SK-N-SH (cell line): ENCODE measurements around the gene NF2. TPM values are rescaled to one million over a fixed set of nuclear protein-coding genes. Genes with fewer than 3 reads are reported as not detected.

Experiments
- CTCF ChIA-PET: fragments of 300-600, 350-600 bp; formaldehyde crosslinking; extraction: SDS; loops from one replicate; lab custom pipeline; 2021; lab: Yijun Ruan, JAX
- POLR2A ChIA-PET: fragments of 350-600 bp; sonication (Branson Sonifier 250); formaldehyde crosslinking; extraction: SDS; loops from one replicate; lab custom pipeline; 2020; ENCODE audit warnings: antibody characterized with exemption, inconsistent platforms; lab: Yijun Ruan, JAX
- DNase-seq: peaks from one replicate; pipeline ENCODE4 v3.0.0; 2012
- H2AFZ ChIP-seq: fragments of 200-600 bp; sonication (generic); 2 replicates; pipeline ENCODE4 v1.8.1; 2016; ENCODE audit warnings: antibody characterized with exemption, mild to moderate bottlenecking, low read depth
- H3F3A ChIP-seq: fragments of 200-600 bp; sonication (generic); replicated peaks from 2 replicates; pipeline ENCODE3; 2016; ENCODE audit warnings: antibody characterized with exemption, mild to moderate bottlenecking; ENCODE audit not compliant: insufficient read depth
- H3K27ac ChIP-seq, 2 experiments: fragments of 200-500 bp in 1 of 2; fragments of 200-600 bp in 1 of 2; sonication (Bioruptor generic) in 1 of 2; sonication (generic), shearing (Covaris generic) in 1 of 2; 2 replicates each; pipeline versions ENCODE4 v1.5.1 to v1.6.1; 2014 to 2016; ENCODE audit warnings: low read depth in 2 of 2, inconsistent platforms in 1 of 2, low read length in 1 of 2, mild to moderate bottlenecking in 1 of 2, mixed read lengths in 1 of 2
- H3K27me3 ChIP-seq: fragments of 200-600 bp; sonication (generic), shearing (Covaris generic); 2 replicates; pipeline ENCODE4 v1.6.1; 2016; ENCODE audit warnings: mixed run types; ENCODE audit not compliant: insufficient read depth
- H3K36me3 ChIP-seq, 2 experiments: fragments of 200-500 bp in 1 of 2; fragments of 200-600 bp in 1 of 2; sonication (Bioruptor generic) in 1 of 2; sonication (generic) in 1 of 2; replicated peaks in 1 of 2; 2 replicates each; pipeline versions ENCODE3 to v1.5.1; 2014 to 2016; ENCODE audit warnings: low read length in 1 of 2, mild to moderate bottlenecking in 1 of 2; ENCODE audit not compliant: insufficient read depth in 2 of 2, control insufficient read depth in 1 of 2
- H3K4me1 ChIP-seq, 2 experiments: fragments of 200-500 bp in 1 of 2; fragments of 200-600 bp in 1 of 2; sonication (Bioruptor generic) in 1 of 2; sonication (generic), shearing (Covaris generic) in 1 of 2; 2 replicates each; pipeline versions ENCODE4 v1.5.1 to v1.6.1; 2014 to 2016; ENCODE audit warnings: low read depth in 1 of 2, low read length in 1 of 2, mixed run types in 1 of 2; ENCODE audit not compliant: insufficient read depth in 2 of 2, control insufficient read depth in 1 of 2
- H3K4me2 ChIP-seq: fragments of 200-600 bp; sonication (generic), shearing (Covaris generic); 2 replicates; pipeline ENCODE4 v1.6.1; 2017; ENCODE audit warnings: mixed run types
- H3K4me3 ChIP-seq, 2 experiments: fragments of 200-500 bp in 1 of 2; fragments of 200-600 bp in 1 of 2; sonication (Bioruptor generic) in 1 of 2; sonication (generic), shearing (Covaris generic) in 1 of 2; 2 replicates each; pipeline versions ENCODE4 v1.5.1 to v1.8.1; 2014 to 2016; ENCODE audit warnings: low read depth in 2 of 2, inconsistent platforms in 1 of 2, low read length in 1 of 2, mild to moderate bottlenecking in 1 of 2, mixed read lengths in 1 of 2, moderate library complexity in 1 of 2
- H3K79me2 ChIP-seq: fragments of 200-600 bp; sonication (generic); 2 replicates; pipeline ENCODE4 v1.8.1; 2017; ENCODE audit warnings: mild to moderate bottlenecking; ENCODE audit not compliant: insufficient read depth
- H3K9ac ChIP-seq: fragments of 200-600 bp; sonication (generic); 2 replicates; pipeline ENCODE4 v1.6.1; 2017; ENCODE audit warnings: mixed run types
- H3K9me2 ChIP-seq: fragments of 200-600 bp; sonication (generic); 2 replicates; pipeline ENCODE4 v1.6.1; 2017; ENCODE audit warnings: mixed run types
- H3K9me3 ChIP-seq: fragments of 200-600 bp; sonication (generic); 2 replicates; pipeline ENCODE4 v1.6.1; 2017; ENCODE audit warnings: mixed run types, mild to moderate bottlenecking, moderate library complexity
- H4K20me1 ChIP-seq: fragments of 200-600 bp; sonication (generic); 2 replicates; pipeline ENCODE4 v1.6.1; 2017; ENCODE audit warnings: mild to moderate bottlenecking, mixed run types; ENCODE audit not compliant: insufficient read depth
- CHD2 ChIP-seq: fragments of 150-350 bp; IDR thresholded peaks from 2 replicates; pipeline ENCODE4 v1.6.1; 2018; ENCODE audit warnings: low read length; ENCODE audit not compliant: partially characterized antibody
- EP300 ChIP-seq, 2 experiments: IDR thresholded peaks; 2 replicates each; pipeline versions ENCODE4 v1.4.0 to v1.6.1; 2012; ENCODE audit warnings: borderline replicate concordance in 1 of 2, low read depth in 1 of 2, low read length in 1 of 2
- FOXJ3 ChIP-seq: sonication (generic); formaldehyde crosslinking; IDR thresholded peaks from 2 replicates; pipeline ENCODE4 v1.5.1; 2020; ENCODE audit warnings: mild to moderate bottlenecking, missing genetic modification reagents
- FOXM1 ChIP-seq: IDR thresholded peaks from 2 replicates; pipeline ENCODE4 v1.4.0; 2012; ENCODE audit warnings: low read depth, mild to moderate bottlenecking
- GATA2 ChIP-seq: sonication (generic); formaldehyde crosslinking; IDR thresholded peaks from 2 replicates; pipeline ENCODE4 v1.5.0; 2020; ENCODE audit warnings: mild to moderate bottlenecking, missing genetic modification reagents
- MXI1 ChIP-seq: IDR thresholded peaks from 2 replicates; pipeline ENCODE4 v1.6.1; 2012; ENCODE audit warnings: mild to moderate bottlenecking, low read depth, low read length, improper control_type of control experiment
- NFIC ChIP-seq: IDR thresholded peaks from 2 replicates; pipeline ENCODE4 v1.4.0; 2012; ENCODE audit warnings: borderline replicate concordance
- POLR2AphosphoS5 ChIP-seq: IDR thresholded peaks from 2 replicates; pipeline ENCODE4 v1.6.1; 2012; ENCODE audit warnings: low read depth, low read length
- RAD21 ChIP-seq: IDR thresholded peaks from 2 replicates; pipeline ENCODE4 v1.6.1; 2012; ENCODE audit warnings: mild to moderate bottlenecking, low read length
- RCOR1 ChIP-seq: fragments of 150-350 bp; IDR thresholded peaks from 2 replicates; pipeline ENCODE4 v1.6.1; 2017; ENCODE audit warnings: antibody characterized with exemption, low read length
- REST ChIP-seq: IDR thresholded peaks from 2 replicates; pipeline ENCODE4 v1.6.1; 2012; ENCODE audit warnings: mild to moderate bottlenecking, low read depth, low read length, moderate library complexity
- RFX5 ChIP-seq: IDR thresholded peaks from 2 replicates; pipeline ENCODE4 v1.6.1; 2012; ENCODE audit warnings: mild to moderate bottlenecking, improper control_type of control experiment, low read length
- TCF12 ChIP-seq: IDR thresholded peaks from 2 replicates; pipeline ENCODE4 v1.4.0; 2012
- YY1 ChIP-seq: IDR thresholded peaks from 2 replicates; pipeline ENCODE4 v1.4.0; 2012; ENCODE audit warnings: low read depth, mild to moderate bottlenecking
- WGBS: methylation state at CpG from one replicate; pipeline ENCODE4 v1.1.6; 2017; ENCODE audit warnings: low lambda C conversion rate; 5-methylcytosine and 5-hydroxymethylcytosine counted together
- polyA plus RNA-seq, 3 experiments: library from polyadenylated mRNA; depleted of rRNA; stranded (reverse); fragments of >200 nt; gene quantifications; 2 replicates each; pipeline ENCODE4 v1.2.3, GENCODE V29; 2012
- TF ChIP-seq, protein P1 (sequence below): IDR thresholded peaks from 2 replicates; pipeline ENCODE4; 2012

NF2 gene
- polyA plus RNA-seq, 1 of the 3 experiments (the other 2 are of a cell fraction), result 44.1 TPM

- 81% methylated on average over 10 of the region's 15 CpGs for WGBS
- Histone ChIP-seq H3K4me1 (peaks cover 0 to 82% of the 10 kb centered on the region in 2 experiments; a peak in 1 of 4 replicates), H3K27ac (peak overlapping the region in 1 of 2 experiments; percentile 97; a peak in 2 of 4 replicates), H3K36me3 (no peaks in the 10 kb centered on the region), H3K9me3 (no peaks in the 10 kb centered on the region), H2AFZ (no peak overlapping the region), H3K79me2 (no peaks in the 10 kb centered on the region), H4K20me1 (no peaks in the 10 kb centered on the region), H3K4me2 (no peak overlapping the region), H3K9me2 (no peaks in the 10 kb centered on the region), H3K27me3 (no peaks in the 10 kb centered on the region), H3K9ac (no peak overlapping the region), H3K4me3 (no peak overlapping the region), H3F3A (no peaks in the 10 kb centered on the region)
- CTCF ChIA-PET, result interaction anchor here (1.0 to 2.8 kb wide), 5 partner anchors 9 to 23 kb away, joined by 3 to 13 read pairs (median 9); no protein-coding TSS in a partner anchor
- DNase-seq, result no peak
- POLR2A ChIA-PET, result interaction anchor here (1.0 to 1.2 kb wide), 2 partner anchors 9 to 12 kb away, joined by 3 to 4 read pairs; no protein-coding TSS in a partner anchor
- TF ChIP-seq, protein P1, sequence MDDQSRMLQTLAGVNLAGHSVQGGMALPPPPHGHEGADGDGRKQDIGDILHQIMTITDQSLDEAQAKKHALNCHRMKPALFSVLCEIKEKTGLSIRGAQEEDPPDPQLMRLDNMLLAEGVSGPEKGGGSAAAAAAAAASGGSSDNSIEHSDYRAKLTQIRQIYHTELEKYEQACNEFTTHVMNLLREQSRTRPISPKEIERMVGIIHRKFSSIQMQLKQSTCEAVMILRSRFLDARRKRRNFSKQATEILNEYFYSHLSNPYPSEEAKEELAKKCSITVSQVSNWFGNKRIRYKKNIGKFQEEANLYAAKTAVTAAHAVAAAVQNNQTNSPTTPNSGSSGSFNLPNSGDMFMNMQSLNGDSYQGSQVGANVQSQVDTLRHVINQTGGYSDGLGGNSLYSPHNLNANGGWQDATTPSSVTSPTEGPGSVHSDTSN, result no peak
- TF ChIP-seq MXI1, result no peak
- no peak for TF ChIP-seq YY1
Measured at GRCh38 chr22:29710193-29710592, 106.8 kb downstream of the NF2 start.

DNA sequence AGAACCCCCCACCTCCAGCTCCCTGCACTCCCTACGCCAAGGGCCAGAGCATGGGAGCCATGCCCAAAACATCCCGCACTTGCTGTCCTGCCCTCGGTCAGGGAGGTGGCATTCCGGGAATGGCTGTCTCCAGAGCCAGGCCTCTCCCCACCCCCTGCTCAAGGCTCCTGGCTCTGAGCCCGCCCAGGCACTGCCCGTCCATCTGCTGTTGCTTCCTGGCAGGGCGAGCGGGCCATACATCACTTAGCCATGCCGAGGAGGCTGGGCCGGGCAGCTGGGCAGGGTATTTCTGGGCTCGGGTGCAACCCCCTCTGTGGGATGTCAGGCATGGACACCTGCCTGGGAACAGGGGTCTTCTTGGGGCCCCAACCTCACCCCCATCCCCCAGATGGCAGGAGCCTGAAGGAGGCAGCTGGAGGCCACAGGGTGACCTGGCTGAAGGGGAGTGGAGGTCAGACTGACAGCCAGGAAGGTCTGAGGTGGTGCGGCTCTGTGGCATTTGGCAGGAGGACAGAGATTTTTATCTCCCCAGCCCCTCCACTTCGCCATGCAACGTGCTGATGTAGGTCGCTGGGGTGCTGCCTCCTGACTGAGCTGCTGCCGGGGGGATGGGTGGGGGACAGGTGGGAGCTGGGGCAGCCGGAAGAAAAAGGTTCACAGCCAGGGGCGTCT, 107.6 kb downstream of the NF2 start:
- Histone ChIP-seq H3K79me2 (no peaks in the 10 kb centered on the region), H3K9ac (no peak overlapping the region), H3K9me3 (no peaks in the 10 kb centered on the region), H2AFZ (no peak overlapping the region), H3K4me2 (no peak overlapping the region), H3K4me1 (peaks cover 0 to 82% of the 10 kb centered on the region in 2 experiments; a peak in 1 of 4 replicates), H3K36me3 (no peaks in the 10 kb centered on the region), H3K4me3 (peak overlapping the region in 1 of 2 experiments; percentile 17; a peak in 1 of 4 replicates), H3K9me2 (no peaks in the 10 kb centered on the region), H4K20me1 (no peaks in the 10 kb centered on the region), H3K27me3 (no peaks in the 10 kb centered on the region), H3K27ac (peak overlapping the region in 1 of 2 experiments; percentile 97; a peak in 2 of 4 replicates), H3F3A (no peaks in the 10 kb centered on the region)
- ChIA-PET CTCF (interaction anchor here (0.6 to 2.8 kb wide), 9 partner anchors 9 to 378 kb away, joined by 3 to 13 read pairs (median 5); no protein-coding TSS in a partner anchor), POLR2A (interaction anchor here (0.7 to 1.7 kb wide), 7 partner anchors 8 to 22 kb away, joined by 3 to 5 read pairs (median 4); partner anchors contain the start of gene CABP7)
- peak; percentile 92 for DNase-seq
- 12% methylated on average over 11 of the region's 18 CpGs for WGBS
- TF ChIP-seq, protein P1, result peak; percentile 83
- TF ChIP-seq TCF12 (peak; percentile 69; the same call in 1 of the 2 replicates), FOXJ3 (CRISPR knock-in tag) (peak; percentile 94), CHD2 (peak; percentile 68), REST (no peak), POLR2AphosphoS5 (no peak), NFIC (peak; percentile 82), RFX5 (no peak), EP300 (IDR thresholded peaks at IDR 0.05; ENCODE audit: borderline replicate concordance in 1 of 2, low read depth in 1 of 2, low read length in 1 of 2) (peak in 1 of 2 experiments; percentile 53; a peak in 2 of 4 replicates), RCOR1 (peak; percentile 56; the same call in 1 of the 2 replicates), MXI1 (peak; percentile 58), FOXM1 (no peak), RAD21 (peak; percentile 17; the same call in 1 of the 2 replicates), GATA2 (CRISPR knock-in tag) (peak; percentile 93)
